Endothelial cell of umbilical vein (primary cell): ENCODE measurements around the gene DNM2. TPM values are rescaled to one million over a fixed set of nuclear protein-coding genes. Genes with fewer than 3 reads are reported as not detected.

Experiments
- BruUV-seq: library from RNA; stranded (reverse); fragments of 400-500 nt; replicated peaks from 2 replicates; lab custom pipeline; 2021; lab: Mats Ljungman, UMichigan
- CTCF ChIA-PET: fragments of 300-600, 350-600 bp; sonication (Branson Sonifier 250); formaldehyde crosslinking; loops from one replicate; lab custom pipeline; 2021; ENCODE audit warnings: antibody characterized with exemption, inconsistent platforms; lab: Charles Lee
- POLR2A ChIA-PET: fragments of 300-600, 350-600 bp; sonication (Branson Sonifier 250); formaldehyde crosslinking; loops from one replicate; lab custom pipeline; 2021; ENCODE audit warnings: antibody characterized with exemption, inconsistent platforms; lab: Charles Lee
- DNase-seq: peaks from one replicate; pipeline ENCODE4 v3.0.0-alpha.2; 2011; ENCODE audit warnings: low read depth, low spot score
- FAIRE-seq: peaks from 2 replicates; lab custom pipeline; 2011; peaks lifted over from hg19 to GRCh38; lab: Jason Lieb, UNC
- H2AFZ ChIP-seq: 2 replicates; pipeline ENCODE4 v1.6.0; 2012; ENCODE audit warnings: low read depth, low read length, control low read depth, inconsistent platforms
- H3K27ac ChIP-seq: 2 replicates; pipeline ENCODE4 v1.5.1; 2011; ENCODE audit warnings: low read depth, mild to moderate bottlenecking, control low read depth, low read length, moderate library complexity; ENCODE audit not compliant: insufficient read depth
- H3K27me3 ChIP-seq, 2 experiments: 2 replicates each; pipeline versions ENCODE4 v1.6.0 to v1.6.1; 2011; ENCODE audit warnings: low read length in 2 of 2, mixed read lengths in 1 of 2; ENCODE audit not compliant: control insufficient read depth in 2 of 2, insufficient read depth in 2 of 2
- H3K36me3 ChIP-seq, 2 experiments: 2 replicates in 1 of 2; 3 replicates in 1 of 2; pipeline ENCODE4 v1.5.1; 2011; ENCODE audit warnings: low read length in 2 of 2, mild to moderate bottlenecking in 1 of 2, moderate library complexity in 1 of 2; ENCODE audit not compliant: control insufficient read depth in 2 of 2, insufficient read depth in 2 of 2; ENCODE audit errors: extremely low read depth in 1 of 2
- H3K4me1 ChIP-seq: 3 replicates; pipeline ENCODE4 v1.5.1; 2011; ENCODE audit warnings: mild to moderate bottlenecking, low read length; ENCODE audit not compliant: control insufficient read depth, insufficient read depth; ENCODE audit errors: extremely low read depth
- H3K4me2 ChIP-seq: 2 replicates; pipeline ENCODE4 v1.6.1; 2011; ENCODE audit warnings: low read length, control low read depth, mixed read lengths; ENCODE audit not compliant: insufficient read depth
- H3K4me3 ChIP-seq, 3 experiments: fragments of 200-600 bp in 1 of 3; sonication (generic), shearing (Covaris generic) in 1 of 3; replicated peaks in 1 of 3; 2 replicates each; pipeline ENCODE4 v1.5.1; 2011 to 2016; ENCODE audit warnings: control low read depth in 3 of 3, low read length in 3 of 3, mild to moderate bottlenecking in 2 of 3, inconsistent platforms in 1 of 3, low read depth in 1 of 3, moderate library complexity in 1 of 3; ENCODE audit not compliant: insufficient read depth in 1 of 3
- H3K79me2 ChIP-seq: 2 replicates; pipeline ENCODE4 v1.6.0; 2012; ENCODE audit warnings: low read length, inconsistent platforms; ENCODE audit not compliant: control insufficient read depth, insufficient read depth
- H3K9ac ChIP-seq: replicated peaks from 2 replicates; pipeline ENCODE3; 2011; ENCODE audit warnings: low read length, control low read depth; ENCODE audit not compliant: insufficient read depth; ENCODE audit errors: extremely low read depth
- H3K9me1 ChIP-seq: replicated peaks from 3 replicates; pipeline ENCODE4 v1.6.0; 2011; ENCODE audit warnings: mild to moderate bottlenecking, low read length; ENCODE audit not compliant: control insufficient read depth, insufficient read depth; ENCODE audit errors: extremely low read depth
- H3K9me3 ChIP-seq: replicated peaks from 2 replicates; pipeline ENCODE4 v1.5.1; 2012; ENCODE audit warnings: low read length, inconsistent platforms; ENCODE audit not compliant: control insufficient read depth, insufficient read depth
- H4K20me1 ChIP-seq: replicated peaks from 2 replicates; pipeline ENCODE3; 2011; ENCODE audit warnings: mild to moderate bottlenecking, low read length; ENCODE audit not compliant: control insufficient read depth, insufficient read depth; ENCODE audit errors: extremely low read depth
- CTCF ChIP-seq, 2 donors: IDR thresholded peaks; 1 replicate in 1 of 2; 2 replicates in 1 of 2; pipeline ENCODE4 v1.5.1; 2011; ENCODE audit warnings: low read length in 2 of 2, mild to moderate bottlenecking in 2 of 2, moderate library complexity in 2 of 2, control low read depth in 1 of 2, inconsistent platforms in 1 of 2, low read depth in 1 of 2; ENCODE audit not compliant: insufficient read depth in 1 of 2; ENCODE audit errors: extremely low read depth in 1 of 2
- EZH2 ChIP-seq: IDR thresholded peaks from 2 replicates; pipeline ENCODE4 v1.6.1; 2012; ENCODE audit warnings: borderline replicate concordance, low read depth, mild to moderate bottlenecking, moderate library complexity, low read length, inconsistent platforms; ENCODE audit not compliant: severe bottlenecking
- FOS ChIP-seq: IDR thresholded peaks from 2 replicates; pipeline ENCODE4 v1.6.1; 2011; ENCODE audit warnings: mild to moderate bottlenecking, low read length, moderate library complexity, borderline replicate concordance; ENCODE audit not compliant: insufficient read depth
- GATA2 ChIP-seq: IDR thresholded peaks from 2 replicates; pipeline ENCODE4 v1.7.0; 2011; ENCODE audit warnings: low read depth, mild to moderate bottlenecking, moderate library complexity, mixed read lengths, low read length; ENCODE audit not compliant: insufficient read length, insufficient read depth
- JUN ChIP-seq: IDR thresholded peaks from 2 replicates; pipeline ENCODE4 v1.6.1; 2011; ENCODE audit warnings: borderline replicate concordance, low read depth; ENCODE audit not compliant: insufficient read length, insufficient read depth
- MAX ChIP-seq: IDR thresholded peaks from 2 replicates; pipeline ENCODE4 v1.6.1; 2011; ENCODE audit not compliant: insufficient read depth, insufficient read length
- MYC ChIP-seq: IDR thresholded peaks from one replicate; pipeline ENCODE4 v1.6.1; 2011; ENCODE audit warnings: mild to moderate bottlenecking, low read depth, low read length
- POLR2A ChIP-seq: IDR thresholded peaks from 2 replicates; pipeline ENCODE4 v1.6.1; 2012; ENCODE audit warnings: low read depth, mild to moderate bottlenecking, control low read depth, low read length
- POLR2AphosphoS5 ChIP-seq: IDR thresholded peaks from 2 replicates; pipeline ENCODE4 v1.6.1; 2012; ENCODE audit warnings: low read depth, mild to moderate bottlenecking, control low read depth, low read length, moderate library complexity; ENCODE audit not compliant: insufficient read depth
- dilution Hi-C: fragments of 300-500 bp; cut with MboI; formaldehyde crosslinking; loops from one replicate; pipeline ENCODE4 v1.15.0; 2019; ENCODE audit warnings: low sequenced_read_pairs; ENCODE audit not compliant: extremely low pct_ligation_motif_present
- intact Hi-C: fragments of 100-400 bp; cut with micrococcal nuclease; formaldehyde crosslinking; loops from one replicate; pipeline ENCODE4 v1.10.0; 2022
- polyA plus RNA-seq, 4 experiments: library from polyadenylated mRNA; depleted of rRNA in 3 of 4; stranded (reverse) in 3 of 4; unstranded in 1 of 4; fragments of >200 nt; gene quantifications; 2 replicates each; pipeline versions ENCODE4 v1.2.1 to v1.2.3, GENCODE V29; 2011 to 2012; ENCODE audit warnings: missing spikeins in 1 of 4
- total RNA-seq: library from RNA; stranded (reverse); gene quantifications from 2 replicates; pipeline ENCODE4 v1.2.3, GENCODE V29; 2021

DNM2 gene
- total and polyA plus RNA-seq, 2 donors (not counting 3 experiments of a cell fraction or from before 2014, with no cell fraction given) = 81.8 to 175 TPM

GRCh38 chr19:10854350-10855089, 136.6 kb downstream of the DNM2 start:
- DNase-seq = no peak
- Histone ChIP-seq H3K9me1 (no peaks in the 10 kb centered on the region), H4K20me1 (no peaks in the 10 kb centered on the region), H2AFZ (no peak overlapping the region), H3K36me3 (no peaks in the 10 kb centered on the region), H3K4me1 (no peaks in the 10 kb centered on the region), H3K9ac (no peak overlapping the region), H3K4me2 (no peak overlapping the region), H3K4me3 (no peak overlapping the region), H3K27me3 (no peaks in the 10 kb centered on the region), H3K9me3 (no peaks in the 10 kb centered on the region), H3K27ac (no peak overlapping the region), H3K79me2 (no peaks in the 10 kb centered on the region)
- dilution Hi-C loops (no loop called here), intact Hi-C loops (no loop called here)
- ChIA-PET CTCF (interaction anchor here (0.6 to 5.6 kb wide), 8 partner anchors 8 to 138 kb away, joined by 3 to 56 read pairs (median 3); partner anchors contain the start of genes CARM1 and TMED1), POLR2A (no interaction called here)
- no peak for FAIRE-seq
- no TSS peak for BruUV-seq
- TF ChIP-seq CTCF (IDR thresholded peaks at IDR 0.05; ENCODE audit: extremely low read depth in 1 of 2, insufficient read depth in 1 of 2, low read depth in 1 of 2, low read length in 2 of 2) = no peak
- no peak for TF ChIP-seq POLR2AphosphoS5
- no peak for TF ChIP-seq FOS
- TF ChIP-seq MYC = no peak
- no peak for TF ChIP-seq EZH2
- no peak for TF ChIP-seq POLR2A
- no peak for TF ChIP-seq MAX
- TF ChIP-seq JUN = no peak
- no peak for TF ChIP-seq GATA2
